GM23248 (cell line): Measurements from ENCODE around the gene KDM6B. TPM values are rescaled to one million over a fixed set of nuclear protein-coding genes. Genes with fewer than 3 reads are reported as not detected.

ENCODE experiments used
- DNase-seq: peaks from one replicate; pipeline ENCODE4 v3.0.0-alpha.2; 2015
- H2AFZ ChIP-seq: fragments of 200-600 bp; sonication (generic); 2 replicates; pipeline ENCODE4 v1.6.1; 2016; ENCODE audit warnings: antibody characterized with exemption
- H3F3A ChIP-seq: fragments of 200-600 bp; sonication (generic); 2 replicates; pipeline ENCODE4 v1.6.1; 2016; ENCODE audit warnings: mild to moderate bottlenecking, antibody characterized with exemption, mixed run types; ENCODE audit not compliant: insufficient read depth
- H3K27ac ChIP-seq: fragments of 200-600 bp; sonication (generic); 2 replicates; pipeline ENCODE4 v1.5.1; 2016; ENCODE audit warnings: mild to moderate bottlenecking
- H3K27me3 ChIP-seq: fragments of 200-600 bp; sonication (generic); replicated peaks from 2 replicates; pipeline ENCODE4 v1.6.1; 2016; ENCODE audit warnings: mild to moderate bottlenecking; ENCODE audit not compliant: insufficient read depth
- H3K36me3 ChIP-seq: fragments of 200-600 bp; sonication (generic); 2 replicates; pipeline ENCODE4 v1.6.1; 2016; ENCODE audit warnings: low read depth, mild to moderate bottlenecking
- H3K4me1 ChIP-seq: fragments of 200-600 bp; sonication (generic); 2 replicates; pipeline ENCODE4 v1.6.1; 2016; ENCODE audit warnings: mild to moderate bottlenecking; ENCODE audit not compliant: insufficient read depth
- H3K4me2 ChIP-seq: fragments of 200-600 bp; sonication (generic); one replicate; pipeline ENCODE4 v1.6.1; 2016; ENCODE audit warnings: mild to moderate bottlenecking; ENCODE audit not compliant: unreplicated experiment
- H3K4me3 ChIP-seq: fragments of 200-600 bp; sonication (generic); 2 replicates; pipeline ENCODE4 v1.5.1; 2016; ENCODE audit warnings: mild to moderate bottlenecking
- H3K79me2 ChIP-seq: fragments of 200-600 bp; sonication (generic); 2 replicates; pipeline ENCODE4 v1.6.1; 2016; ENCODE audit warnings: mild to moderate bottlenecking; ENCODE audit not compliant: insufficient read depth
- H3K9ac ChIP-seq: fragments of 200-600 bp; sonication (generic); 2 replicates; pipeline ENCODE4 v1.6.1; 2016; ENCODE audit warnings: mild to moderate bottlenecking
- H3K9me2 ChIP-seq: fragments of 200-600 bp; sonication (generic); 2 replicates; pipeline ENCODE4 v1.6.1; 2016; ENCODE audit warnings: mixed run types, mild to moderate bottlenecking, moderate library complexity; ENCODE audit not compliant: insufficient read depth
- H3K9me3 ChIP-seq: fragments of 200-600 bp; sonication (generic); one replicate; pipeline ENCODE4 v1.6.1; 2017; ENCODE audit warnings: low read depth
- H4K20me1 ChIP-seq: fragments of 200-600 bp; sonication (generic); 2 replicates; pipeline ENCODE4 v1.6.0; 2016; ENCODE audit not compliant: insufficient read depth
- EZH2 ChIP-seq: fragments of 200-600 bp; sonication (generic); IDR thresholded peaks from 2 replicates; pipeline ENCODE4 v1.6.1; 2018; ENCODE audit warnings: antibody characterized with exemption, mild to moderate bottlenecking; ENCODE audit not compliant: insufficient read depth, poor library complexity, severe bottlenecking
- EZH2phosphoT487 ChIP-seq: fragments of 200-600 bp; sonication (generic); IDR thresholded peaks from 2 replicates; pipeline ENCODE4 v1.6.1; 2018; ENCODE audit warnings: antibody characterized with exemption, moderate library complexity, mild to moderate bottlenecking, low read depth; ENCODE audit not compliant: insufficient read depth
- WGBS, 2 experiments: methylation state at CpG; one replicate each; pipeline ENCODE4 v1.1.6; 2015 to 2017; ENCODE audit warnings: low lambda C conversion rate in 2 of 2, low coverage in 1 of 2; ENCODE audit errors: missing lambda C conversion rate in 2 of 2; 5-methylcytosine and 5-hydroxymethylcytosine counted together
- in situ Hi-C: fragments of 300-500 bp; cut with MboI; formaldehyde crosslinking; loops from 2 replicates; pipeline ENCODE4 v1.15.0; 2020
- polyA plus RNA-seq: library from polyadenylated mRNA; unstranded; fragments of >200 nt; fragmentation: Nextera tagmentation; extraction: Ambion mirVana; gene quantifications from 2 replicates; pipeline ENCODE4 v1.2.1, GENCODE V29; 2016
- total RNA-seq: library from RNA; depleted of rRNA; stranded (reverse); fragments of >200 nt; shearing (Covaris generic); gene quantifications from 2 replicates; pipeline ENCODE4 v1.2.3, GENCODE V29; 2014

Gene KDM6B
- total and polyA plus RNA-seq, 2 experiments from 2014 or later: 1.3 to 2.3 TPM

DNA sequence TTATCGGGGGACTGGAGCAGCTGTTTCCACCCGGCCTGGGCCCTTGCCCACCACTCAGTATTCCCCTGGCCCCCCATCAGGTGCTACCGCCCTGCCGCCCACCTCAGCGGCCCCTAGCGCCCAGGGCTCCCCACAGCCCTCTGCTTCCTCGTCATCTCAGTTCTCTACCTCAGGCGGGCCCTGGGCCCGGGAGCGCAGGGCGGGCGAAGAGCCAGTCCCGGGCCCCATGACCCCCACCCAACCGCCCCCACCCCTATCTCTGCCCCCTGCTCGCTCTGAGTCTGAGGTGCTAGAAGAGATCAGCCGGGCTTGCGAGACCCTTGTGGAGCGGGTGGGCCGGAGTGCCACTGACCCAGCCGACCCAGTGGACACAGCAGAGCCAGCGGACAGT, 14.7 kb downstream of the KDM6B start:
- no peak overlapping the region for H3K4me2 ChIP-seq
- in situ Hi-C loops: no loop called here
- H4K20me1 ChIP-seq: no peaks in the 10 kb centered on the region
- H2AFZ ChIP-seq: no peak overlapping the region
- no peaks in the 10 kb centered on the region; the same call in 1 of the 2 replicates for H3K36me3 ChIP-seq
- peaks cover 12% of the 10 kb centered on the region for H3F3A ChIP-seq
- H3K4me1 ChIP-seq: no peaks in the 10 kb centered on the region; the same call in 1 of the 2 replicates
- DNase-seq: no peak
- H3K27me3 ChIP-seq: no peaks in the 10 kb centered on the region
- peaks cover 70% of the 10 kb centered on the region for H3K79me2 ChIP-seq
- TF ChIP-seq EZH2phosphoT487 (no peak), EZH2 (no peak)
- no peak overlapping the region for H3K4me3 ChIP-seq
- H3K27ac ChIP-seq: no peak overlapping the region
- 94 to 96% methylated on average over 6 to 21 of the region's 21 CpGs for WGBS, 2 experiments
- no peak overlapping the region for H3K9ac ChIP-seq
- H3K9me3 ChIP-seq: no peaks in the 10 kb centered on the region
- no peaks in the 10 kb centered on the region for H3K9me2 ChIP-seq

DNA sequence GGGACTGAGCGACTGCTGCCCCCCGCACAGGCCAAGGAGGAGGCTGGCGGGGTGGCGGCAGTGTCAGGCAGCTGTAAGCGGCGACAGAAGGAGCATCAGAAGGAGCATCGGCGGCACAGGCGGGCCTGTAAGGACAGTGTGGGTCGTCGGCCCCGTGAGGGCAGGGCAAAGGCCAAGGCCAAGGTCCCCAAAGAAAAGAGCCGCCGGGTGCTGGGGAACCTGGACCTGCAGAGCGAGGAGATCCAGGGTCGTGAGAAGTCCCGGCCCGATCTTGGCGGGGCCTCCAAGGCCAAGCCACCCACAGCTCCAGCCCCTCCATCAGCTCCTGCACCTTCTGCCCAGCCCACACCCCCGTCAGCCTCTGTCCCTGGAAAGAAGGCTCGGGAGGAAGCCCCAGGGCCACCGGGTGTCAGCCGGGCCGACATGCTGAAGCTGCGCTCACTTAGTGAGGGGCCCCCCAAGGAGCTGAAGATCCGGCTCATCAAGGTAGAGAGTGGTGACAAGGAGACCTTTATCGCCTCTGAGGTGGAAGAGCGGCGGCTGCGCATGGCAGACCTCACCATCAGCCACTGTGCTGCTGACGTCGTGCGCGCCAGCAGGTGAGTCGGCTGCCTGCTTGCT, 15.2 kb downstream of the KDM6B start:
- Histone ChIP-seq H2AFZ (no peak overlapping the region), H3K4me1 (no peaks in the 10 kb centered on the region; the same call in 1 of the 2 replicates), H3K4me2 (no peak overlapping the region), H3K9ac (no peak overlapping the region), H3K79me2 (peaks cover 67% of the 10 kb centered on the region), H3K27me3 (no peaks in the 10 kb centered on the region), H3F3A (peaks cover 16% of the 10 kb centered on the region; the same call in 1 of the 2 replicates), H3K9me3 (no peaks in the 10 kb centered on the region), H3K9me2 (no peaks in the 10 kb centered on the region), H3K4me3 (no peak overlapping the region), H3K27ac (no peak overlapping the region), H4K20me1 (no peaks in the 10 kb centered on the region), H3K36me3 (no peaks in the 10 kb centered on the region; the same call in 1 of the 2 replicates)
- 91% methylated on average over 35 of the region's 35 CpGs for WGBS, 2 experiments
- DNase-seq: no peak
- no peak for TF ChIP-seq EZH2phosphoT487
- TF ChIP-seq EZH2: no peak
- in situ Hi-C loops: no loop called here

DNA sequence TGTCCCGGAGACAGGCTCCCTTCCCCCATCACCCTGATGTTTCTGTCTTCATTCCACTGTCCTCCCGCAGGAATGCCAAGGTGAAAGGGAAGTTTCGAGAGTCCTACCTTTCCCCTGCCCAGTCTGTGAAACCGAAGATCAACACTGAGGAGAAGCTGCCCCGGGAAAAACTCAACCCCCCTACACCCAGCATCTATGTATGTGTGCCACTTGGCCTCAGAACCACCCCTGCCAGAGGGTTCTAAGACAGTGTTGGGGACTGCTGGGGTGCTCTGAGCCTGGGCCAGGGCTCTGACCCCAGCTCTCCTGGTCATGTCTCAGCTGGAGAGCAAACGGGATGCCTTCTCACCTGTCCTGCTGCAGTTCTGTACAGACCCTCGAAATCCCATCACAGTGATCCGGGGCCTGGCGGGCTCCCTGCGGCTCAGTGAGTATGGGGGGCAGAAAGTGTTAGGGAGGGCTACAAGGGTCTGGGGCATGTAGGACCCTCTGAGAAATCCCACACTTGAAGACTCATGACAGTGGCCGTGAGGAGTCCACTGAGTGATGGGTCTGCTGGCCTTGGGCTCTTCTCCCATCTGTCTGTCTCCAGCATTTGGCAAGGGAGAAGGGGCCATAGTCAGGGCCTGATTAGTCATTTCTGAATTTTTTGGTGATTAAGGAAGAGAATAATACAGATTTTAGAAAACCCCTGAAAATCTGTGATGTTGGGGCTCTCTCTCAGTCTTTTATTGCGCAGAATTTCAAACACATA, 15.9 kb downstream of the KDM6B start:
- Histone ChIP-seq H3K27ac (no peak overlapping the region), H3K9me2 (no peaks in the 10 kb centered on the region), H3K4me3 (no peak overlapping the region), H3K4me2 (no peak overlapping the region), H4K20me1 (no peaks in the 10 kb centered on the region), H3K4me1 (no peaks in the 10 kb centered on the region; the same call in 1 of the 2 replicates), H3K36me3 (no peaks in the 10 kb centered on the region; the same call in 1 of the 2 replicates), H2AFZ (no peak overlapping the region), H3K9me3 (no peaks in the 10 kb centered on the region), H3K27me3 (no peaks in the 10 kb centered on the region), H3K9ac (no peak overlapping the region), H3K79me2 (peaks cover 66% of the 10 kb centered on the region), H3F3A (peaks cover 20% of the 10 kb centered on the region; the same call in 1 of the 2 replicates)
- TF ChIP-seq EZH2phosphoT487 (no peak), EZH2 (no peak)
- no peak for DNase-seq
- 80 to 85% methylated on average over 12 of the region's 12 CpGs for WGBS, 2 experiments
- in situ Hi-C loops: loop anchor here (10.0 kb wide), 1 partner anchor 105 kb away; no protein-coding TSS in a partner anchor

DNA sequence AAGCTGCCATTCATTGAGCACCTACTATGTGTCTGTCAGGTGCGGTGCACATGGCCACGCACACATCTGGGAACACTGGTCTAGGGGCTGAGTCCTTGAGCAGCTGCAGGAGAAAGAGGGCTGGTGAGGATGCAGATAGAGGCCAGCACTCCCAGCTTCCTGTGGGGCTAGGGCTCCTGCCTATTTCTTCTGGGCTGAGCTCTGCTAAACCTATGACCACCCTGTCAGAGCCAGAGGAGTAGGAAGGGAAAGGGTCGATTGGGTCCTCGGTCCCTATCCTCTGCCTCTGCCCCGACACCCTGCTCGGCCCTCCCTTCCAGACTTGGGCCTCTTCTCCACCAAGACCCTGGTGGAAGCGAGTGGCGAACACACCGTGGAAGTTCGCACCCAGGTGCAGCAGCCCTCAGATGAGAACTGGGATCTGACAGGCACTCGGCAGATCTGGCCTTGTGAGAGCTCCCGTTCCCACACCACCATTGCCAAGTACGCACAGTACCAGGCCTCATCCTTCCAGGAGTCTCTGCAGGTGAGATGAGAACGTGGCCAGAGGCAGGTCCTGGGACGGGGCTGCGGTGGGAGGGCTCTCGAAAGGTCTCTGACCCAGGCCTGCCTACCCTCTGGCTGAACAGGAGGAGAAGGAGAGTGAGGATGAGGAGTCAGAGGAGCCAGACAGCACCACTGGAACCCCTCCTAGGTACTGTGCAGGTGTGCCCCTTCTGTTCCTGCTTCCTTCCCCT, 16.9 kb downstream of the KDM6B start:
- H3K27me3 ChIP-seq: no peaks in the 10 kb centered on the region
- no peak overlapping the region for H3K27ac ChIP-seq
- H3K9me2 ChIP-seq: no peaks in the 10 kb centered on the region
- H4K20me1 ChIP-seq: no peaks in the 10 kb centered on the region
- TF ChIP-seq EZH2 (no peak), EZH2phosphoT487 (no peak)
- peaks cover 58% of the 10 kb centered on the region for H3K79me2 ChIP-seq
- H3K4me3 ChIP-seq: no peak overlapping the region
- H3F3A ChIP-seq: peaks cover 29% of the 10 kb centered on the region; the same call in 1 of the 2 replicates
- in situ Hi-C loops: loop anchor here (10.0 kb wide), 1 partner anchor 106 kb away; no protein-coding TSS in a partner anchor
- no peak overlapping the region for H2AFZ ChIP-seq
- no peaks in the 10 kb centered on the region for H3K9me3 ChIP-seq
- H3K4me2 ChIP-seq: no peak overlapping the region
- H3K9ac ChIP-seq: no peak overlapping the region
- 0 out of 2 replicates have a peak, but pooled peaks cover 8% of the 10 kb centered on the region for H3K4me1 ChIP-seq
- DNase-seq: no peak
- WGBS, 2 experiments: 87 to 90% methylated on average over 17 of the region's 17 CpGs
- H3K36me3 ChIP-seq: no peaks in the 10 kb centered on the region; the same call in 1 of the 2 replicates
